GM21423 (cell line): ENCODE data around the gene SCN10A.

ENCODE experiments used
- ATAC-seq: cut with Tn5 transposase; IDR thresholded peaks from one replicate; pipeline ENCODE4 v1.9.1; 2021; ENCODE audit warnings: mild to moderate bottlenecking, moderate library complexity; ENCODE audit not compliant: unreplicated experiment

SCN10A gene

GRCh38 chr3:38782148-38782547 lies 33.9 kb downstream of the SCN10A start:
- ATAC-seq: no peak

- ATAC-seq: no peak
These were observed 42.5 kb downstream of the SCN10A start for GRCh38 chr3:38773528-38773927.

- ATAC-seq: no peak
These were observed 52.4 kb downstream of the SCN10A start for GRCh38 chr3:38763569-38763968.

- ATAC-seq: no peak
These were observed 57.5 kb downstream of the SCN10A start for GRCh38 chr3:38758557-38758956.

GRCh38 chr3:38757721-38758120 lies 58.3 kb downstream of the SCN10A start:
- ATAC-seq: no peak

- no peak for ATAC-seq
These were observed 59.1 kb downstream of the SCN10A start for GRCh38 chr3:38756892-38757291.

- no peak for ATAC-seq
These were observed 60.9 kb downstream of the SCN10A start for GRCh38 chr3:38755130-38755529.

- no peak for ATAC-seq
These were observed 69.4 kb downstream of the SCN10A start for GRCh38 chr3:38746641-38747040.

GRCh38 chr3:38743043-38743442 lies 73.0 kb downstream of the SCN10A start:
- no peak for ATAC-seq

GRCh38 chr3:38742550-38742949 lies 73.5 kb downstream of the SCN10A start:
- no peak for ATAC-seq

- ATAC-seq: no peak
These were observed 75.5 kb downstream of the SCN10A start for GRCh38 chr3:38740537-38740936.

- no peak for ATAC-seq
These were observed 76.1 kb downstream of the SCN10A start for GRCh38 chr3:38739931-38740330.

GRCh38 chr3:38739396-38739689 lies 76.7 kb downstream of the SCN10A start:
- ATAC-seq: no peak

- ATAC-seq: no peak
These were observed 77.2 kb downstream of the SCN10A start for GRCh38 chr3:38738630-38739395.

- ATAC-seq: no peak
These were observed 84.5 kb downstream of the SCN10A start for GRCh38 chr3:38731522-38731921.

GRCh38 chr3:38730281-38730680 lies 85.7 kb downstream of the SCN10A start:
- no peak for ATAC-seq

GRCh38 chr3:38728008-38728407 lies 88.0 kb downstream of the SCN10A start:
- no peak for ATAC-seq

GRCh38 chr3:38726751-38727150 lies 89.3 kb downstream of the SCN10A start:
- ATAC-seq: no peak

- ATAC-seq: no peak
These were observed 90.1 kb downstream of the SCN10A start for GRCh38 chr3:38725726-38726419.

GRCh38 chr3:38724392-38724736 lies 91.7 kb downstream of the SCN10A start:
- ATAC-seq: no peak

- ATAC-seq: no peak
These were observed 92.2 kb downstream of the SCN10A start for GRCh38 chr3:38723569-38724391.
